ENCODE measurements around the gene NFIA.

DNA sequence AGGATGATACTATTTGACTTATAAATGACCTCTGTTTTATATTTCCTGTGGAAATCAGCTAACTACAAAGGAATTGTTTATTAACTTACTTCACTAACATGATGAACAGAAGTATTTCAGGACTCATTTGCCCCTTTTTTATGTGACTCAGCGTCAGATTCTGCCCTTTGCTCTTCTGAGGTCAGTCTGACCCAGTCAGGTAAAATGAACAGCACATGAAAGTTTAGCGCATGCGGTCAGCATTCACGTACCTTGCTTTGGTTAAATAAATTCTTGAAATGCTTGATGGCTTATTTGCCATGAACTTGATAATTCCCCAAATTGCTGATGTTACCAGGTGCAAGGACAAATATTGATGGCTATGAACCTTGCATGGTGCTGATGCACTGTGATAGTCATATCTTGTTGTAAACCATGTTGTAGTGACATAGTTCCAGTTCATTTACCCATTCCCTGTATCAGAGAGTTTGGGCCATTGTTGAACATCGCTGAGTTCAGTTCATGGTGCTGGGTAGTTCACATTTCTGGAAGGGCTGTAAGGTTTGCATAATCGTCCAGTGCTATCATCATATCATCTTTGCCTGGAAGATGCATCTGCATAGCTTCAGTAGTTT is 133.4 kb downstream of the NFIA start:
- TF ChIP-seq CTCF (optimal IDR thresholded peaks at IDR 0.05 in 1 of 3, IDR thresholded peaks at IDR 0.05 in 1 of 3, conservative IDR thresholded peaks at IDR 0.05 in 1 of 3; ENCODE audit: extremely low read depth in 1 of 3, insufficient read depth in 2 of 3, low read length in 3 of 3) (no peak), EZH2 (IDR thresholded peaks at IDR 0.05; ENCODE audit: low read length) (no peak)
